Glutamatergic neuron (in vitro differentiated cells): ENCODE measurements around the gene PPP4R2. TPM values are rescaled to one million over a fixed set of nuclear protein-coding genes. Genes with fewer than 3 reads are reported as not detected.

ENCODE experiments used
- DNase-seq: peaks from one replicate; pipeline ENCODE4 v3.0.0; 2022
- H3K27ac Mint-ChIP-seq: one replicate; pipeline ENCODE4 v1.8.0; 2020; ENCODE audit warnings: mild to moderate bottlenecking, mixed read lengths, inconsistent platforms; ENCODE audit not compliant: unreplicated experiment
- H3K27me3 Mint-ChIP-seq: one replicate; pipeline ENCODE4 v1.8.0; 2020; ENCODE audit warnings: mild to moderate bottlenecking, moderate library complexity, mixed read lengths, inconsistent platforms; ENCODE audit not compliant: unreplicated experiment
- H3K36me3 Mint-ChIP-seq: one replicate; pipeline ENCODE4 v1.8.0; 2020; ENCODE audit warnings: mild to moderate bottlenecking, mixed read lengths, inconsistent platforms; ENCODE audit not compliant: unreplicated experiment
- H3K4me1 Mint-ChIP-seq: one replicate; pipeline ENCODE4 v1.8.0; 2020; ENCODE audit warnings: mild to moderate bottlenecking, low read depth, mixed read lengths, inconsistent platforms; ENCODE audit not compliant: unreplicated experiment
- H3K4me3 Mint-ChIP-seq: one replicate; pipeline ENCODE4 v1.8.0; 2020; ENCODE audit warnings: mild to moderate bottlenecking, mixed read lengths, inconsistent platforms; ENCODE audit not compliant: unreplicated experiment
- H3K9me3 Mint-ChIP-seq: one replicate; pipeline ENCODE4 v1.8.0; 2020; ENCODE audit warnings: mild to moderate bottlenecking, moderate library complexity, mixed read lengths, inconsistent platforms; ENCODE audit not compliant: unreplicated experiment
- CTCF ChIP-seq: fragments of 200-600 bp; sonication (generic); IDR thresholded peaks from one replicate; pipeline ENCODE4 v1.5.0; 2021; ENCODE audit not compliant: partially characterized antibody, unreplicated experiment
- total RNA-seq: library from RNA; stranded (reverse); fragmentation: NEBNext Ultra II Directional; extraction: Animal tissue kit (Norgen Biotek cat#: 25700); gene quantifications from one replicate; pipeline ENCODE4 v1.2.1, GENCODE V29; 2021; ENCODE audit not compliant: unreplicated experiment

Gene PPP4R2
- total RNA-seq, 1 donor from 2014 or later = 77.9 TPM

DNA sequence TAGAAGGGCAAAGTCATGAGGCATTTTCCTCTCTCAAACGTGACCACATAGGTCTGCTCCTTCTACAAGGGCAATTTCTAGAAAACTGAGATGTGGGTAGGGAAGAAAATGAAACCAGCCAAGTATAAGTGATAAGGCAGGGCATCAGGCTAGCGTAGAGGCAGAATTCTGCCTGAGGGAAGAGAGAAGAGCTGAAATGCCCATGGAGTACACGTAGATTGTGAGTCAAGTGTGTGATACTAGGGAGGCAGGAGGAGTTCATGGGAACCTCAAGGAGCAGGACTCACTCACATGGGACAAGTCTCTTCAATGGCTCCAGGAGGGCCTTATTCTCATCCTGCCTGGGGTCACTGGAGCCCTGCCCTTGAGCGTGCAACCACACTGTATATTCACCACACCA is 34.9 kb upstream of the PPP4R2 start:
- DNase-seq = no peak
- TF ChIP-seq CTCF = no peak
- H3K9me3 Mint-ChIP-seq = peaks cover 3% of the 10 kb centered on the region
- no peaks in the 10 kb centered on the region for H3K4me1 Mint-ChIP-seq
- H3K27me3 Mint-ChIP-seq = no peaks in the 10 kb centered on the region
- H3K4me3 Mint-ChIP-seq = no peak overlapping the region
- H3K27ac Mint-ChIP-seq = no peak overlapping the region
- H3K36me3 Mint-ChIP-seq = no peaks in the 10 kb centered on the region

DNA sequence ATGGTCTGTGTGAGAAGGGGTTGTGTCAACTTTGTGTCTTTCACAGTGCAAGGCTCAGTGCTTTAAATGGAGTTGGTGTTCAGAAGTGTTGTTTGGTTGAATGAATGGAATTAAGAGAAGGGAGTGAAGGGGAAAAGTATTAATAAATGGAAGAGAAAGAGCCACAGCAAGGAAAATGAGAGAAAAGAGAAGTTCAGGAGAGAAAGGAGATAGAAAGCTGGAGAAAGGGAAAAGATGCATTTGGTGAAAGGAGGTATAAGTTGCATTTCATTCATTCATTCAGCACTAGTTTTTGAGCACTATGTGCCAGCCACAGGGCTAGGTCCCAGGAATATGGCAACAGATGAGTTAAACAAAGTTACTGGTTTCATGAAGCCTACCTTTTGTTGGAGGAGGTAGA is 34.3 kb upstream of the PPP4R2 start:
- peaks cover 3% of the 10 kb centered on the region for H3K9me3 Mint-ChIP-seq

GRCh38 chr3:72964633-72965032 is 32.0 kb upstream of the PPP4R2 start:
- TF ChIP-seq CTCF = no peak
- Mint-ChIP-seq H3K9me3 (peaks cover 3% of the 10 kb centered on the region), H3K4me3 (no peak overlapping the region), H3K4me1 (no peaks in the 10 kb centered on the region), H3K27me3 (no peaks in the 10 kb centered on the region), H3K27ac (no peak overlapping the region), H3K36me3 (no peaks in the 10 kb centered on the region)
- DNase-seq = no peak

More for the DNA sequence above, 34.3 kb upstream of the PPP4R2 start:
- Mint-ChIP-seq H3K27ac (no peak overlapping the region), H3K4me1 (no peaks in the 10 kb centered on the region), H3K36me3 (no peaks in the 10 kb centered on the region), H3K4me3 (no peak overlapping the region), H3K27me3 (no peaks in the 10 kb centered on the region)
- DNase-seq = no peak
- no peak for TF ChIP-seq CTCF

GRCh38 chr3:72968266-72968664 is 28.3 kb upstream of the PPP4R2 start:
- no peaks in the 10 kb centered on the region for H3K4me1 Mint-ChIP-seq
- no peak for TF ChIP-seq CTCF
- H3K36me3 Mint-ChIP-seq = no peaks in the 10 kb centered on the region
- DNase-seq = no peak
- H3K27me3 Mint-ChIP-seq = no peaks in the 10 kb centered on the region
- no peak overlapping the region for H3K27ac Mint-ChIP-seq
- no peak overlapping the region for H3K4me3 Mint-ChIP-seq
- H3K9me3 Mint-ChIP-seq = peaks cover 3% of the 10 kb centered on the region

- DNase-seq = no peak
- H3K4me3 Mint-ChIP-seq = no peak overlapping the region
- H3K27ac Mint-ChIP-seq = no peak overlapping the region
- TF ChIP-seq CTCF = no peak
- no peaks in the 10 kb centered on the region for H3K27me3 Mint-ChIP-seq
- no peaks in the 10 kb centered on the region for H3K4me1 Mint-ChIP-seq
- peaks cover 3% of the 10 kb centered on the region for H3K9me3 Mint-ChIP-seq
- H3K36me3 Mint-ChIP-seq = no peaks in the 10 kb centered on the region
Observed at GRCh38 chr3:72969766-72970165, 26.8 kb upstream of the PPP4R2 start.
